ENCODE data around the gene MYBL2. TPM values are rescaled to one million over a fixed set of nuclear protein-coding genes. Genes with fewer than 3 reads are reported as not detected.

MYBL2 gene
- total RNA-seq, 1 experiment from 2014 or later: 159 TPM

- Mint-ChIP-seq H3K36me3 (ENCODE audit: insufficient read depth in 1 of 3, low read depth in 3 of 3) (peaks cover 28 to 57% (median 53%) of the 10 kb centered on the region in 3 experiments; a peak in 6 of 7 replicates), H3K27me3 (ENCODE audit: low read depth) (no peaks in the 10 kb centered on the region), H3K4me1 (no peaks in the 10 kb centered on the region), H3K4me3 (no peak overlapping the region), H3K9me3 (no peaks in the 10 kb centered on the region), H3K27ac (no peak overlapping the region)
- H3K4me2 ChIP-seq (ENCODE audit: insufficient read depth, insufficient read length, low read length): no peak overlapping the region
- H4K20me1 ChIP-seq (ENCODE audit: control insufficient read depth, insufficient read depth, insufficient read length): no peaks in the 10 kb centered on the region
- H3K9ac ChIP-seq (ENCODE audit: extremely low read depth, insufficient read length, low read length): no peak overlapping the region
- no peak overlapping the region for H3T11ph ChIP-seq (ENCODE audit: low read length)
- H3K23me2 ChIP-seq (ENCODE audit: insufficient read length, low read depth, low read length, poor library complexity, severe bottlenecking): no peaks in the 10 kb centered on the region
- H2BK5ac ChIP-seq (ENCODE audit: insufficient read length, low read length): no peak overlapping the region
- no peak overlapping the region for H3K27ac ChIP-seq (ENCODE audit: insufficient read length, low read depth, low read length)
- H3K4me1 ChIP-seq (ENCODE audit: insufficient read depth, low read length): no peaks in the 10 kb centered on the region
- H3K56ac ChIP-seq (ENCODE audit: insufficient read length, low read depth, low read length): no peak overlapping the region
- no peak overlapping the region for H3K23ac ChIP-seq (ENCODE audit: insufficient read length, low read depth, low read length)
- whole genome bisulfite sequencing (ENCODE audit: extremely low coverage, insufficient read length, low lambda C conversion rate): no CpG with 5 or more reads among the region's 3 CpGs
- H3K4ac ChIP-seq (ENCODE audit: low read depth, low read length): no peak overlapping the region
- no peak overlapping the region for H2BK120ac ChIP-seq (ENCODE audit: low read depth, low read length, poor library complexity, severe bottlenecking)
- H3K27me3 ChIP-seq (ENCODE audit: insufficient read depth, low read length): no peaks in the 10 kb centered on the region
- no peak overlapping the region for H3K14ac ChIP-seq (ENCODE audit: insufficient read depth, low read length)
- no peak overlapping the region for H2BK15ac ChIP-seq (ENCODE audit: low read depth, low read length)
- no peaks in the 10 kb centered on the region for H3K79me2 ChIP-seq (ENCODE audit: insufficient read depth, low read length)
- no peak overlapping the region for H2BK12ac ChIP-seq (ENCODE audit: insufficient read length, low read depth, low read length)
- DNase-seq: no peak
- H4K5ac ChIP-seq (ENCODE audit: insufficient read length, low read depth, low read length): no peak overlapping the region
- H2AFZ ChIP-seq (ENCODE audit: low read length): no peak overlapping the region
- H3K79me1 ChIP-seq (ENCODE audit: insufficient read depth, low read depth, low read length, poor library complexity, severe bottlenecking): peaks cover 1% of the 10 kb centered on the region
- H2BK20ac ChIP-seq (ENCODE audit: low read depth, low read length, poor library complexity, severe bottlenecking): no peak overlapping the region
- H4K91ac ChIP-seq (ENCODE audit: insufficient read length, low read depth, low read length): no peak overlapping the region
- no peak overlapping the region for H2AK5ac ChIP-seq (ENCODE audit: insufficient read length, low read length)
- no peaks in the 10 kb centered on the region for H3K9me3 ChIP-seq (ENCODE audit: control insufficient read depth, low read depth, low read length)
- H4K8ac ChIP-seq (replicated peaks; ENCODE audit: insufficient read length, low read depth, low read length): no peak overlapping the region
- H3K18ac ChIP-seq (ENCODE audit: insufficient read length, low read depth, low read length): no peak overlapping the region
- no peak for TF ChIP-seq CTCF (conservative IDR thresholded peaks at IDR 0.05)
Observed at GRCh38 chr20:43694763-43695162, 27.8 kb downstream of the MYBL2 start.

Data from H9 (cell line).